ENCODE results near the gene C1S.

C1S gene

DNA sequence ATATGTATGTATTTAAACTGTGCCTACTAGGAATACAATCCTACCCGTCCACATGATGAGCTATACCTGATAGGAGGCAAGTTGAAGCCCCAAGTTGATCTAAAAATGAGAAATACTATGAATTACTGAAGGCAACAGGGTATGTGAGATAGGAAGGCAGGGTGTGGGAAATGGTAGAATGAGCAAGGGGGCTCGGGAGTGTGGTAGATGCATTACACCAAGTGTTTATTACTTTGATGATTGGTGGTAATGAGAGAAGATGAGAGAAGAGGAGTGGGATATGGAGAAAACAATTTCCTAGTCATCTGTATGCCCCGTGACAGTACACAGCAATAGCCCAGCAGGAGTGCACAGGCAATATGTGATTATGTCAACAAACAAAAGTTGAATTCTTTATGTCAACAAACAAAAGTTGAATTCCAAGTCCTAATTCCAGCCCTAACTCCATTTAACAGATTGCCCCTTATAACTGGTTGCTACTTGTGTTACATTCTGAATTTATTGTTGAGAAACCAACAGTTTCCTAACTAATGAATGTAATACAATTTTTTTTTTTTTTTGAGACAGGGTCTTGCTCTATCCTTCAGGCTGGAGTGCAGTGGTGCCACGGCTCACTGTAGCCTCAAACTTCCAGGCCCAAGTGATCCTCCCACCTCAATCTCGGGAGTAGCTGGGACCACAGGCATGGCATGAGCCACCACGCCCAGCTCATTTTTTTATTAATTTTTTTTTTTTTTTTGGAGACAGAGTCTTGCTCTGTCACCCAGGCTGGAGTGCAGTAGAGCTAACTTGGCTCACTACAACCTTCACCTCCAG, 44.8 kb upstream of the C1S start (continued):
- peak; percentile 66; the same call in 1 of the 2 replicates for TF ChIP-seq ZSCAN23 (tag by site-specific recombination; IDR thresholded peaks at IDR 0.05)
- TF ChIP-seq, protein P1, sequence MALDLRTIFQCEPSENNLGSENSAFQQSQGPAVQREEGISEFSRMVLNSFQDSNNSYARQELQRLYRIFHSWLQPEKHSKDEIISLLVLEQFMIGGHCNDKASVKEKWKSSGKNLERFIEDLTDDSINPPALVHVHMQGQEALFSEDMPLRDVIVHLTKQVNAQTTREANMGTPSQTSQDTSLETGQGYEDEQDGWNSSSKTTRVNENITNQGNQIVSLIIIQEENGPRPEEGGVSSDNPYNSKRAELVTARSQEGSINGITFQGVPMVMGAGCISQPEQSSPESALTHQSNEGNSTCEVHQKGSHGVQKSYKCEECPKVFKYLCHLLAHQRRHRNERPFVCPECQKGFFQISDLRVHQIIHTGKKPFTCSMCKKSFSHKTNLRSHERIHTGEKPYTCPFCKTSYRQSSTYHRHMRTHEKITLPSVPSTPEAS (tag by site-specific recombination; IDR thresholded peaks at IDR 0.05): 0 out of 2 replicates have a peak, but pooled peaks have one; percentile 15
- TF ChIP-seq ZXDB (tag by site-specific recombination; IDR thresholded peaks at IDR 0.05): peak; percentile 84
- peak; percentile 91 for TF ChIP-seq ZNF211 (tag by site-specific recombination; IDR thresholded peaks at IDR 0.05; ENCODE audit: low read depth)
- TF ChIP-seq ZNF132 (tag by site-specific recombination; IDR thresholded peaks at IDR 0.05; ENCODE audit: borderline replicate concordance): no peak
- no peak for TF ChIP-seq HOXC10 (CRISPR knock-in tag; IDR thresholded peaks at IDR 0.05)
- peak; percentile 65; the same call in 1 of the 2 replicates for TF ChIP-seq ZNF335 (tag by site-specific recombination; conservative IDR thresholded peaks at IDR 0.05)
- TF ChIP-seq, protein P2, sequence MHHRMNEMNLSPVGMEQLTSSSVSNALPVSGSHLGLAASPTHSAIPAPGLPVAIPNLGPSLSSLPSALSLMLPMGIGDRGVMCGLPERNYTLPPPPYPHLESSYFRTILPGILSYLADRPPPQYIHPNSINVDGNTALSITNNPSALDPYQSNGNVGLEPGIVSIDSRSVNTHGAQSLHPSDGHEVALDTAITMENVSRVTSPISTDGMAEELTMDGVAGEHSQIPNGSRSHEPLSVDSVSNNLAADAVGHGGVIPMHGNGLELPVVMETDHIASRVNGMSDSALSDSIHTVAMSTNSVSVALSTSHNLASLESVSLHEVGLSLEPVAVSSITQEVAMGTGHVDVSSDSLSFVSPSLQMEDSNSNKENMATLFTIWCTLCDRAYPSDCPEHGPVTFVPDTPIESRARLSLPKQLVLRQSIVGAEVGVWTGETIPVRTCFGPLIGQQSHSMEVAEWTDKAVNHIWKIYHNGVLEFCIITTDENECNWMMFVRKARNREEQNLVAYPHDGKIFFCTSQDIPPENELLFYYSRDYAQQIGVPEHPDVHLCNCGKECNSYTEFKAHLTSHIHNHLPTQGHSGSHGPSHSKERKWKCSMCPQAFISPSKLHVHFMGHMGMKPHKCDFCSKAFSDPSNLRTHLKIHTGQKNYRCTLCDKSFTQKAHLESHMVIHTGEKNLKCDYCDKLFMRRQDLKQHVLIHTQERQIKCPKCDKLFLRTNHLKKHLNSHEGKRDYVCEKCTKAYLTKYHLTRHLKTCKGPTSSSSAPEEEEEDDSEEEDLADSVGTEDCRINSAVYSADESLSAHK (tag by site-specific recombination; IDR thresholded peaks at IDR 0.05): peak; percentile 63
- peak; percentile 36 for TF ChIP-seq ZIC2 (tag by site-specific recombination; IDR thresholded peaks at IDR 0.05)
- no peak for TF ChIP-seq MYNN (tag by site-specific recombination; IDR thresholded peaks at IDR 0.05; ENCODE audit: borderline replicate concordance)
- TF ChIP-seq, protein P3, sequence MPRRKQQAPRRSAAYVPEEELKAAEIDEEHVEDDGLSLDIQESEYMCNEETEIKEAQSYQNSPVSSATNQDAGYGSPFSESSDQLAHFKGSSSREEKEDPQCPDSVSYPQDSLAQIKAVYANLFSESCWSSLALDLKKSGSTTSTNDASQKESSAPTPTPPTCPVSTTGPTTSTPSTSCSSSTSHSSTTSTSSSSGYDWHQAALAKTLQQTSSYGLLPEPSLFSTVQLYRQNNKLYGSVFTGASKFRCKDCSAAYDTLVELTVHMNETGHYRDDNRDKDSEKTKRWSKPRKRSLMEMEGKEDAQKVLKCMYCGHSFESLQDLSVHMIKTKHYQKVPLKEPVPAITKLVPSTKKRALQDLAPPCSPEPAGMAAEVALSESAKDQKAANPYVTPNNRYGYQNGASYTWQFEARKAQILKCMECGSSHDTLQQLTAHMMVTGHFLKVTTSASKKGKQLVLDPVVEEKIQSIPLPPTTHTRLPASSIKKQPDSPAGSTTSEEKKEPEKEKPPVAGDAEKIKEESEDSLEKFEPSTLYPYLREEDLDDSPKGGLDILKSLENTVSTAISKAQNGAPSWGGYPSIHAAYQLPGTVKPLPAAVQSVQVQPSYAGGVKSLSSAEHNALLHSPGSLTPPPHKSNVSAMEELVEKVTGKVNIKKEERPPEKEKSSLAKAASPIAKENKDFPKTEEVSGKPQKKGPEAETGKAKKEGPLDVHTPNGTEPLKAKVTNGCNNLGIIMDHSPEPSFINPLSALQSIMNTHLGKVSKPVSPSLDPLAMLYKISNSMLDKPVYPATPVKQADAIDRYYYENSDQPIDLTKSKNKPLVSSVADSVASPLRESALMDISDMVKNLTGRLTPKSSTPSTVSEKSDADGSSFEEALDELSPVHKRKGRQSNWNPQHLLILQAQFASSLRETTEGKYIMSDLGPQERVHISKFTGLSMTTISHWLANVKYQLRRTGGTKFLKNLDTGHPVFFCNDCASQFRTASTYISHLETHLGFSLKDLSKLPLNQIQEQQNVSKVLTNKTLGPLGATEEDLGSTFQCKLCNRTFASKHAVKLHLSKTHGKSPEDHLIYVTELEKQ (tag by site-specific recombination; IDR thresholded peaks at IDR 0.05; ENCODE audit: borderline replicate concordance): peak; percentile 77; the same call in 1 of the 2 replicates
- TF ChIP-seq ZNF707 (tag by site-specific recombination; IDR thresholded peaks at IDR 0.05): no peak
- TF ChIP-seq ZEB2 (tag by site-specific recombination; IDR thresholded peaks at IDR 0.05): peak; percentile 78
- TF ChIP-seq, protein P4, sequence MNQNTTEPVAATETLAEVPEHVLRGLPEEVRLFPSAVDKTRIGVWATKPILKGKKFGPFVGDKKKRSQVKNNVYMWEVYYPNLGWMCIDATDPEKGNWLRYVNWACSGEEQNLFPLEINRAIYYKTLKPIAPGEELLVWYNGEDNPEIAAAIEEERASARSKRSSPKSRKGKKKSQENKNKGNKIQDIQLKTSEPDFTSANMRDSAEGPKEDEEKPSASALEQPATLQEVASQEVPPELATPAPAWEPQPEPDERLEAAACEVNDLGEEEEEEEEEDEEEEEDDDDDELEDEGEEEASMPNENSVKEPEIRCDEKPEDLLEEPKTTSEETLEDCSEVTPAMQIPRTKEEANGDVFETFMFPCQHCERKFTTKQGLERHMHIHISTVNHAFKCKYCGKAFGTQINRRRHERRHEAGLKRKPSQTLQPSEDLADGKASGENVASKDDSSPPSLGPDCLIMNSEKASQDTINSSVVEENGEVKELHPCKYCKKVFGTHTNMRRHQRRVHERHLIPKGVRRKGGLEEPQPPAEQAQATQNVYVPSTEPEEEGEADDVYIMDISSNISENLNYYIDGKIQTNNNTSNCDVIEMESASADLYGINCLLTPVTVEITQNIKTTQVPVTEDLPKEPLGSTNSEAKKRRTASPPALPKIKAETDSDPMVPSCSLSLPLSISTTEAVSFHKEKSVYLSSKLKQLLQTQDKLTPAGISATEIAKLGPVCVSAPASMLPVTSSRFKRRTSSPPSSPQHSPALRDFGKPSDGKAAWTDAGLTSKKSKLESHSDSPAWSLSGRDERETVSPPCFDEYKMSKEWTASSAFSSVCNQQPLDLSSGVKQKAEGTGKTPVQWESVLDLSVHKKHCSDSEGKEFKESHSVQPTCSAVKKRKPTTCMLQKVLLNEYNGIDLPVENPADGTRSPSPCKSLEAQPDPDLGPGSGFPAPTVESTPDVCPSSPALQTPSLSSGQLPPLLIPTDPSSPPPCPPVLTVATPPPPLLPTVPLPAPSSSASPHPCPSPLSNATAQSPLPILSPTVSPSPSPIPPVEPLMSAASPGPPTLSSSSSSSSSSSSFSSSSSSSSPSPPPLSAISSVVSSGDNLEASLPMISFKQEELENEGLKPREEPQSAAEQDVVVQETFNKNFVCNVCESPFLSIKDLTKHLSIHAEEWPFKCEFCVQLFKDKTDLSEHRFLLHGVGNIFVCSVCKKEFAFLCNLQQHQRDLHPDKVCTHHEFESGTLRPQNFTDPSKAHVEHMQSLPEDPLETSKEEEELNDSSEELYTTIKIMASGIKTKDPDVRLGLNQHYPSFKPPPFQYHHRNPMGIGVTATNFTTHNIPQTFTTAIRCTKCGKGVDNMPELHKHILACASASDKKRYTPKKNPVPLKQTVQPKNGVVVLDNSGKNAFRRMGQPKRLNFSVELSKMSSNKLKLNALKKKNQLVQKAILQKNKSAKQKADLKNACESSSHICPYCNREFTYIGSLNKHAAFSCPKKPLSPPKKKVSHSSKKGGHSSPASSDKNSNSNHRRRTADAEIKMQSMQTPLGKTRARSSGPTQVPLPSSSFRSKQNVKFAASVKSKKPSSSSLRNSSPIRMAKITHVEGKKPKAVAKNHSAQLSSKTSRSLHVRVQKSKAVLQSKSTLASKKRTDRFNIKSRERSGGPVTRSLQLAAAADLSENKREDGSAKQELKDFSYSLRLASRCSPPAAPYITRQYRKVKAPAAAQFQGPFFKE (tag by site-specific recombination; IDR thresholded peaks at IDR 0.05; ENCODE audit: borderline replicate concordance): no peak
- peak; percentile 96 for TF ChIP-seq SP7 (tag by site-specific recombination; IDR thresholded peaks at IDR 0.05)
- peak; percentile 98 for TF ChIP-seq WT1 (tag by site-specific recombination; IDR thresholded peaks at IDR 0.05)
- TF ChIP-seq, protein P5, sequence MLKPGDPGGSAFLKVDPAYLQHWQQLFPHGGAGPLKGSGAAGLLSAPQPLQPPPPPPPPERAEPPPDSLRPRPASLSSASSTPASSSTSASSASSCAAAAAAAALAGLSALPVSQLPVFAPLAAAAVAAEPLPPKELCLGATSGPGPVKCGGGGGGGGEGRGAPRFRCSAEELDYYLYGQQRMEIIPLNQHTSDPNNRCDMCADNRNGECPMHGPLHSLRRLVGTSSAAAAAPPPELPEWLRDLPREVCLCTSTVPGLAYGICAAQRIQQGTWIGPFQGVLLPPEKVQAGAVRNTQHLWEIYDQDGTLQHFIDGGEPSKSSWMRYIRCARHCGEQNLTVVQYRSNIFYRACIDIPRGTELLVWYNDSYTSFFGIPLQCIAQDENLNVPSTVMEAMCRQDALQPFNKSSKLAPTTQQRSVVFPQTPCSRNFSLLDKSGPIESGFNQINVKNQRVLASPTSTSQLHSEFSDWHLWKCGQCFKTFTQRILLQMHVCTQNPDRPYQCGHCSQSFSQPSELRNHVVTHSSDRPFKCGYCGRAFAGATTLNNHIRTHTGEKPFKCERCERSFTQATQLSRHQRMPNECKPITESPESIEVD (tag by site-specific recombination; IDR thresholded peaks at IDR 0.05): peak; percentile 94
- TF ChIP-seq ZBTB20 (tag by site-specific recombination; IDR thresholded peaks at IDR 0.05): 0 out of 2 replicates have a peak, but pooled peaks have one; percentile 34
- TF ChIP-seq ZNF175 (tag by site-specific recombination; IDR thresholded peaks at IDR 0.05): no peak
- TF ChIP-seq ZNF302 (tag by site-specific recombination; IDR thresholded peaks at IDR 0.05; ENCODE audit: low read depth): no peak
- TF ChIP-seq, protein P6, sequence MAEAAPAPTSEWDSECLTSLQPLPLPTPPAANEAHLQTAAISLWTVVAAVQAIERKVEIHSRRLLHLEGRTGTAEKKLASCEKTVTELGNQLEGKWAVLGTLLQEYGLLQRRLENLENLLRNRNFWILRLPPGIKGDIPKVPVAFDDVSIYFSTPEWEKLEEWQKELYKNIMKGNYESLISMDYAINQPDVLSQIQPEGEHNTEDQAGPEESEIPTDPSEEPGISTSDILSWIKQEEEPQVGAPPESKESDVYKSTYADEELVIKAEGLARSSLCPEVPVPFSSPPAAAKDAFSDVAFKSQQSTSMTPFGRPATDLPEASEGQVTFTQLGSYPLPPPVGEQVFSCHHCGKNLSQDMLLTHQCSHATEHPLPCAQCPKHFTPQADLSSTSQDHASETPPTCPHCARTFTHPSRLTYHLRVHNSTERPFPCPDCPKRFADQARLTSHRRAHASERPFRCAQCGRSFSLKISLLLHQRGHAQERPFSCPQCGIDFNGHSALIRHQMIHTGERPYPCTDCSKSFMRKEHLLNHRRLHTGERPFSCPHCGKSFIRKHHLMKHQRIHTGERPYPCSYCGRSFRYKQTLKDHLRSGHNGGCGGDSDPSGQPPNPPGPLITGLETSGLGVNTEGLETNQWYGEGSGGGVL (tag by site-specific recombination; IDR thresholded peaks at IDR 0.05): peak; percentile 30; the same call in 1 of the 2 replicates
- peak; percentile 74; the same call in 1 of the 2 replicates for TF ChIP-seq OVOL3 (tag by site-specific recombination; IDR thresholded peaks at IDR 0.05)

All from HEK293 (cell line).